Urinary bladder (tissue), 4 donors: ENCODE measurements around the gene POU6F2. TPM values are rescaled to one million over a fixed set of nuclear protein-coding genes. Genes with fewer than 3 reads are reported as not detected.
"Not testable (repeated sequence)": the region's sequence is repeated elsewhere in the genome, so short reads cannot be mapped to it uniquely, and the experiment has no call there.

Experiments used
- DNase-seq: peaks from one replicate; pipeline ENCODE4 v3.0.0-alpha.2; 2015; ENCODE audit errors: extremely low spot score
- H3K27ac ChIP-seq: one replicate; pipeline ENCODE4 v1.5.1; 2013; ENCODE audit warnings: low read depth, mild to moderate bottlenecking, moderate library complexity
- H3K36me3 ChIP-seq: one replicate; pipeline ENCODE4 v1.6.1; 2013; ENCODE audit warnings: mild to moderate bottlenecking, moderate library complexity; ENCODE audit not compliant: insufficient read depth
- H3K4me1 ChIP-seq: one replicate; pipeline ENCODE4 v1.6.1; 2013; ENCODE audit warnings: mild to moderate bottlenecking, moderate library complexity; ENCODE audit not compliant: insufficient read depth
- H3K4me3 ChIP-seq: one replicate; pipeline ENCODE4 v1.5.1; 2013; ENCODE audit warnings: low read depth, low read length
- WGBS: extraction: QIAGEN DNeasy Blood & Tissue Kit; methylation state at CpG from one replicate; pipeline ENCODE4 v1.1.7; 2013; 5-methylcytosine and 5-hydroxymethylcytosine counted together
- polyA plus RNA-seq: library from polyadenylated mRNA; stranded (reverse); fragments of 200-250 nt; gene quantifications from one replicate; pipeline ENCODE4 v1.2.3, GENCODE V29; 2013
- total RNA-seq: library from RNA; depleted of rRNA; stranded (reverse); fragments of >200 nt; gene quantifications from one replicate; pipeline ENCODE4 v1.2.3, GENCODE V29; 2014
- donor health status: healthy with polysubstance abuse.
- donor health status: healthy.

POU6F2 gene
- total and polyA plus RNA-seq, 2 donors = 2.1 to 5.0 TPM

GRCh38 chr7:39013049-39013939 lies 35.6 kb downstream of the POU6F2 start:
- H3K4me3 ChIP-seq, H3K4me1 ChIP-seq, H3K36me3 ChIP-seq, DNase-seq, H3K27ac ChIP-seq: not testable (repeated sequence)
- WGBS = 91% methylated on average over 27 of the region's 34 CpGs

DNA sequence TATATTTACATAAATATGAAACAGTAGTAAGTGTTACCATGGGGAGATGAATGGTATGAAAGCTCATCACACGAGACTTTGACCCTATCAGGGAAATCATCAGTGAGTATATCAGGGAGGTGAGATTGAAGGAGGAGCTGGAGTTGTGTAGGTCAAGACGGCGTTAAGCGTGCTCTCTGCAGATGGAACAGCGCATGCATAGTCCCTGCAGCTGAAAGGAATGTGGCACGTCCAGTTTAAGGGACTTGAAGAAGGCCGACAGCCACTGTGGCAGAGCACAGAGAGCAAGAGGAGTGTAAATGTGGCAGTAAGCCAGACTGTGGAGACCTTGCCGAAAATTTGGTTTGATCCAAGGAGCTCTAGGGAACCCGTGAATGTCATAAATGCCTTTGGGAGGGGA lies 38.9 kb downstream of the POU6F2 start:
- DNase-seq = peak; percentile 13
- 81% methylated on average over 9 of the region's 9 CpGs for WGBS
- H3K4me3 ChIP-seq = no peak overlapping the region
- H3K27ac ChIP-seq = no peak overlapping the region
- no peaks in the 10 kb centered on the region for H3K36me3 ChIP-seq
- no peaks in the 10 kb centered on the region for H3K4me1 ChIP-seq

DNA sequence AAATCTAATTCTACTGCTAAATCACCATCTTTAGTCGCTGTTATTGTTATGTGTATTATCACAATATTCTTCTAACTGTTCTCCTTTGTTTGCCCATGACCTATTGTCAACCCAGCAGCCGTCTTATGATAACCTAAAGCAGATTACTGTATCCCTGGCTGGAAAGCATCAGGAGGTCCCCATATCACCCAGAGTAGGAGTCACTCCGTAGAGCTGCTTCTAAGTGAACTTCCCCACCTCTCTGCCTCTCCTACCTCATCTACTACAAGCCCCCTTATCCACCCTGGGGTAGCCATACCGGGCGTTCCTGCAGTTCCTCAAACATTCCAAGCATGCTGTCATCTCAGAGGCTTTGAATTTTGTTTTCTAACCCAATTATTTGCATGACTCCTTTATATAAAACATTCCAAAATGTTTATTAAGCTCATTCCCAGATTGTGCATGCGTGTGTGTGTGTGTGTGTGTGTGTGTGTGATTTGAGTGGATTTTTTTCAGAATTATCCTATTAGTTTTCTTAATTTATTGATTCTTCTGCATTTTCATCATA lies 39.7 kb downstream of the POU6F2 start:
- Histone ChIP-seq H3K27ac (no peak overlapping the region), H3K4me1 (no peaks in the 10 kb centered on the region), H3K36me3 (no peaks in the 10 kb centered on the region), H3K4me3 (no peak overlapping the region)
- DNase-seq = no peak
- 50% methylated on average over 6 of the region's 6 CpGs for WGBS

- no peak for DNase-seq
- no peaks in the 10 kb centered on the region for H3K36me3 ChIP-seq
- 95% methylated on average over 2 of the region's 2 CpGs for WGBS
- no peaks in the 10 kb centered on the region for H3K4me1 ChIP-seq
- H3K27ac ChIP-seq = no peak overlapping the region
- H3K4me3 ChIP-seq = no peak overlapping the region
Observed at GRCh38 chr7:39022796-39023195, 45.1 kb downstream of the POU6F2 start.

GRCh38 chr7:39027491-39027890 lies 49.8 kb downstream of the POU6F2 start:
- 18% methylated on average over 4 of the region's 4 CpGs for WGBS
- DNase-seq = no peak
- H3K27ac ChIP-seq = no peak overlapping the region
- H3K36me3 ChIP-seq = no peaks in the 10 kb centered on the region
- no peaks in the 10 kb centered on the region for H3K4me1 ChIP-seq
- no peak overlapping the region for H3K4me3 ChIP-seq

- WGBS = 75% methylated on average over 13 of the region's 13 CpGs
Observed at GRCh38 chr7:39033885-39034624, 56.3 kb downstream of the POU6F2 start.

GRCh38 chr7:39035156-39035555 lies 57.4 kb downstream of the POU6F2 start:
- no peak for DNase-seq
- H3K4me3 ChIP-seq = no peak overlapping the region
- H3K36me3 ChIP-seq = no peaks in the 10 kb centered on the region
- 44% methylated on average over 4 of the region's 4 CpGs for WGBS
- no peaks in the 10 kb centered on the region for H3K4me1 ChIP-seq
- H3K27ac ChIP-seq = no peak overlapping the region

More at GRCh38 chr7:39033885-39034624, 56.3 kb downstream of the POU6F2 start:
- Histone ChIP-seq H3K36me3 (no peaks in the 10 kb centered on the region), H3K4me3 (no peak overlapping the region), H3K4me1 (no peaks in the 10 kb centered on the region), H3K27ac (no peak overlapping the region)
- no peak for DNase-seq

- no peak for DNase-seq
- no peaks in the 10 kb centered on the region for H3K4me1 ChIP-seq
- H3K36me3 ChIP-seq = no peaks in the 10 kb centered on the region
- 86% methylated on average over 4 of the region's 4 CpGs for WGBS
- no peak overlapping the region for H3K27ac ChIP-seq
- H3K4me3 ChIP-seq = no peak overlapping the region
Observed at GRCh38 chr7:39035903-39036302, 58.2 kb downstream of the POU6F2 start.

GRCh38 chr7:39042670-39043069 lies 65.0 kb downstream of the POU6F2 start:
- 71% methylated on average over 1 of the region's 1 CpG for WGBS
- DNase-seq = no peak
- Histone ChIP-seq H3K27ac (no peak overlapping the region), H3K36me3 (no peaks in the 10 kb centered on the region), H3K4me3 (no peak overlapping the region), H3K4me1 (no peaks in the 10 kb centered on the region)

- no peaks in the 10 kb centered on the region for H3K4me1 ChIP-seq
- H3K27ac ChIP-seq = no peak overlapping the region
- H3K36me3 ChIP-seq = no peaks in the 10 kb centered on the region
- no peak for DNase-seq
- H3K4me3 ChIP-seq = no peak overlapping the region
- 59% methylated on average over 2 of the region's 2 CpGs for WGBS
Observed at GRCh38 chr7:39043531-39043930, 65.8 kb downstream of the POU6F2 start.

DNA sequence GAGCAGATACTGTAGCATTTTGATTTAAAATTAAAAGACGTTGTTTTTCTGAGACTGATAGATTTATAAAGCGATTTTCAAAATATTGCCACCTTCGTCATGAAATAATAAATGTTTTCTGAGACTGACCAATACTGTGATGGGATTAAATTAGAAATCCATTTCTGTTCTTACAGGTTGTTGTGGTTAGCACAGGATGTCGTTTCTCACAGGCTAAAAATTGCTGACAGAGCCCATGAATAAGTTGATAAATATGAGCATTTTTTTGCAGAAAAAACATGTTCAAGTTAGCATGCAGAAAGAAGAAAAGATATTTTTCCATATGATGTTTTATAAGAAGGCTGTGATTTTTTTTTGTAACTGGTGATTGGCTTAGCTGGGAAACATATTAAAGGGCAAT lies 66.8 kb downstream of the POU6F2 start:
- 77% methylated on average over 4 of the region's 4 CpGs for WGBS
- no peaks in the 10 kb centered on the region for H3K4me1 ChIP-seq
- H3K4me3 ChIP-seq = no peak overlapping the region
- no peaks in the 10 kb centered on the region for H3K36me3 ChIP-seq
- DNase-seq = no peak
- H3K27ac ChIP-seq = no peak overlapping the region

DNA sequence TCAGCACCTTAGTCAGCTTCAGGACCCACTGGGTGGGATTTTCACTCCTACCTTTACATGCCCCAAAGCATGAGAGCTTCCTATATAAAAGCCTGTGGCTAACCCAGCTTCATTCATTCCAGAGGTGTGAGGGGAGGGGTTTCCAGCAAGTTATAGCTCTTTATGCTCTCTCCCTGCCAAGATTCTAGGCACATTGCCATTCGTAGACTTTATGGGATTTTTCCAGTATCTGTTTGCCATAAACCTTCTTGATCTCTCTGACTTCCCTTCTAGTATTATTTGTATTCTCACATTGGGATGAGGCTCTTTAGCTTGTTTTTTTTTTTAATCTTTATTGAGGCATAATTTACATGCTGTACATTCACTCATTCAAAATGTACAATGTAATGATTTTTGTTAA lies 67.5 kb downstream of the POU6F2 start:
- Histone ChIP-seq H3K4me1 (no peaks in the 10 kb centered on the region), H3K4me3 (no peak overlapping the region), H3K27ac (no peak overlapping the region), H3K36me3 (no peaks in the 10 kb centered on the region)
- DNase-seq = no peak
- WGBS = 25% methylated on average over 1 of the region's 1 CpG

DNA sequence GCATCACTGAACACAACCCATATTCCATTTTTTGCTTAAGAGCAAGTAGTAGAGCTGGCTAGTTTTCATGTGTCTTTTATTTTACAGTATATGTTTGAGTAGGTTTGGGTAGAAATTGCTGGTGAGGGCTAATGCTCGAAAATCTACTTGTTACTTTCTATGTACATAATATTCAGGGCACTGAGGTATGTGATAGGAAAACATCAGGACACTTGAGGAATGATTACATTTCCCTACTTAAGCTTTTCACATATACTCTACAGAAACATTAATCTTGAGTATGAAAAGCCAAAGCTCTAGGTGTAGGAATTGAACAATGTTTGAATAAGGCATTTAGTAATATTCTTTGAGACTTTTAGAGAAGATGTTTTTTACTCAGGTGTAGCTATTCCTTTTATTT lies 73.6 kb downstream of the POU6F2 start:
- no peaks in the 10 kb centered on the region for H3K4me1 ChIP-seq
- DNase-seq = no peak
- H3K36me3 ChIP-seq = no peaks in the 10 kb centered on the region
- H3K27ac ChIP-seq = no peak overlapping the region
- WGBS = 80% methylated on average over 1 of the region's 1 CpG
- no peak overlapping the region for H3K4me3 ChIP-seq

- WGBS = 81% methylated on average over 4 of the region's 4 CpGs
- Histone ChIP-seq H3K4me3 (no peak overlapping the region), H3K36me3 (no peaks in the 10 kb centered on the region), H3K27ac (no peak overlapping the region), H3K4me1 (no peaks in the 10 kb centered on the region)
- no peak for DNase-seq
Observed at GRCh38 chr7:39051707-39052106, 74.0 kb downstream of the POU6F2 start.
